GM18907 (cell line): ENCODE results near the gene GSTA2.
"Not testable (repeated sequence)": the region's sequence is repeated elsewhere in the genome, so short reads cannot be mapped to it uniquely, and the experiment has no call there.

Experiments
- ATAC-seq: cut with Tn5 transposase; IDR thresholded peaks from one replicate; pipeline ENCODE4 v1.9.1; 2021; ENCODE audit warnings: mild to moderate bottlenecking, moderate library complexity; ENCODE audit not compliant: unreplicated experiment

The GSTA2 gene

DNA sequence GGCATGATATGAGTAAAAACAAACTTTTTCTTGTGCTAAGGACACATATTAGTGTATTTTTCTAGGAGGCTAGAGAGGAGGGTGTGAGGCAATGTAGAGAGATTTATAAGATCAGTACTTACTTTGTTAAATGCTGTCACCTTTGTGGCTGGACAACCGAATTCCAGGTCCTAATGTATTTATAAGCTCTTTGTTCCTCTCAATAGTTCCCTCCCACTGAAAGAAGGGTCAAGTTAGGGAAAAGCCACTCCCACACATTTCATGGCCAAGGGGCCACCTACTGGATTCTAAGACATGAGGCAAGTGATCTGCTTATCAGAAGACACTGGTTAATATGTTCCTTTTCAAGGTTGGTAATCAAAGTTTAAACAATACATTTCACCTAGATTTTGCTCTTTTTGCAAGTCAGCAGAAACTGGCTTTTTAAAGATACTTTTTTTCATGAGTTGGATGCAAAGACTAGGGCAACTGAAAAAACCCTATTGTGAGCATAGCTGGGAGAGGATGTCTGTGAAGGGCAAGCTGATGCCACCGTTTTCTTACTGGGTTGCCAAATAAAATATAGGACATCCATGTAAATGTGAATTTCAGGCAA lies at the start of gene GSTA2:
Gene GSTA2, minus strand, starts transcription at position 154 of the 595 bp plus-strand sequence. CDS start 5,528 bp downstream, outside the sequence.
- ATAC-seq: not testable (repeated sequence)

DNA sequence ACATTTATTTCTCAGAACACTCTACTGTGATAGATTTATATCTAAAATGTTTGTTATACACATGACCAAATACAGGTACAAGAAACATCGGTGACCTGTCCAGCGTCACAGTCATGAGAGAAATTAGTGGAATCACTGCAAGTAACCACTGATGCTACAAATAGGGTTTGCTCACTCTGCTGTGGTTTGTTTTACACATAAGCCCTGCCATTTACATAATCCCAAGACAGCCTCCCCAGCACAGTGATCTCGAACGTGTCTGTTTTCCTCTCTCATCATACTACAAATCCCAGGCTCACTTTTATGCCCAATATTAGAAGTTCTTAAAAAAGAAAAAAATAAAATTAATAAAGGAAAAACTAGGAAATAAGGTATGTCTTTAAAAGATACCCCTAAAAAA lies 46.5 kb upstream of the GSTA2 start:
- not testable (repeated sequence) for ATAC-seq

DNA sequence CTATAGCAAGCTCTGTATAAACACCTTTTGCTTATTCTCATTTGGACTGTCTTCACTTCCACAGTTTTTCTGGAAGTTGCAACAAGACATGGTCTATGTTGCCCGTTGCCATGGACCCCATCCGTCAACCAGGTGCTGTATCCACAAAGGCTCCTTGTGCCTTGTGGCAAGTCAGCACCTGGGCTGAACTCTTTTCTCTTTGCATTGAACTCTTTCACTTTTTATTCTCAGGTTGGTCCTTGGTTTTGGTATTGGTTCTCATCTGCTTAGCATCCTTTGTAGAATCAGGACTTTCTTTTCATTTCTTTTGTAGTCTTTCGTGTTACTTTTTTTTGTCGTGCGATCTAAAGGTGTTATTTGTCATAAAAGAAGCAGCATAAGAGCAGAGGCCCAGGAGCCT lies 45.4 kb upstream of the GSTA2 start:
- ATAC-seq: no peak

DNA sequence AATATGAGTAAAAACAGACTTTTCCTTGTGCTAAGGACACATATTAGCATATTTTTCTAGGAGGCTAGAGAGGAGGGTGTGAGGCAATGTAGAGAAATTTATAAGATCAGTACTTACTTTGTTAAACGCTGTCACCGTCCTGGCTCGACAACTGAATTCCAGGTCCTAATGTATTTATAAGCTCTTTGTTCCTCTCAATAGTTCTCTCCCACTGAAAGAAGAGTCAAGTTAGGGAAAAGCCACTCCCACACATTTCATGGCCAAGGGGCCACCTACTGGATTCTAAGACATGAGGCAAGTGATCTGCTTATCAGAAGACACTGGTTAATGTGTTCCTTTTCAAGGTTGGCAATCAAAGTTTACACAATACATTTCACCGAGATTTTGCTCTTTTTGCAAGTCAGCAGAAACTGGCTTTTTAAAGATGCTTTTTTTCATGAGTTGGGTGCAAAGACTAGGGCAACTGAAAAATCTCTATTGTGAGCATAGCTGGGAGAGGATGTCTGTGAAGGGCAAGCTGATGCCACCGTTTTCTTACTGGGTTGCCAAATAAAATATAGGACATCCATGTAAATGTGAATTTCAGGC lies 40.5 kb upstream of the GSTA2 start, which contains the start of gene GSTA1:
Gene GSTA1, minus strand, starts transcription at position 149 of the 588 bp plus-strand sequence. CDS start 4,549 bp downstream, outside the sequence.
- ATAC-seq: not testable (repeated sequence)

DNA sequence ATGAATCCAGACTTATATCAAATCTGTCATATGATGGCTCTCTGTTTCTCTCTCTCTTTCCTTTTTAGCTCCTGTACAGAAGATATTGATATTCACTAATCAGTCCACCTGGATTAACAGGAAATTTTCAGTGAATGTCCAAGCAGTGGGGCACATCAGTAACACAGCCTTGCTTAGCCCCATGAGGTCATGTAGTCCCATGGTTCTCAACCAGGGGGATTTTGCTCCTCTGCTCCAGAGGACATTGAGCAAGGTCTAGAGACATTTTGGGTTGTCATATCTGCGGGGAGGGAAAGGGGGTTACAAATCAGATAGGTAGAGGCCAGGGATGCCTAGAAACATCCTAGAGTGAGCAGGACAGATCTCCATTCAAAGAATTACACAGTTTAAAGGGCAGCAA lies 39.5 kb upstream of the GSTA2 start:
- no peak for ATAC-seq

DNA sequence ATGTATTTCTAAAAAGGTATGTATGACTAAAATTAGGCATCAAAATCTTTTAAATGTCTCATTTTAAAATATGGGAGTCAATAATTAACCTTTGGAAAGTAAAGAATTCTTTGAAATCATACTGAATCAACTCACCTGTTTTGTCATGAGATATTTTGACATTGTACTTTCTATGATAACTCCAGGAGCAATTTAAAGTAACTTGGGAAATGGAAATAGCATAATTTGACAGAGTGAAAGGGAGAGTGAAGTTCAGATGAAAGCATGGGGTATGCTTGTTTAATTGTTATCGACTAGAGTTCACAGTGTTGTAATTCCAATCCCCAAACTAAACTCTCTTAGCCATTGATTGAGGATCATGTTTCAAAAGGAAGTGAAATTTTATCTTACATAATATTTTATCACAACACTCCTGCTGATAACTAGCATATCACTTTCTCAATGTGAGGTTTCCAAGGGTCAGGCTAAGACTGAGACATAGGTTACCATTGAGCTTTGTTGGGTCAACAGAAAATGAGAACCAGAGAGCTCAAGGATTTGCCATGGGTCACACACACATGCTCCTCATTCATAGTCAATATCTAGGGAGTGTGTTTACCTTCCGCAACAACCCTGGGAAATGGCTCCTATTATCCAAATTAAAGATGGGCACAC lies 38.0 kb upstream of the GSTA2 start:
- ATAC-seq: no peak

DNA sequence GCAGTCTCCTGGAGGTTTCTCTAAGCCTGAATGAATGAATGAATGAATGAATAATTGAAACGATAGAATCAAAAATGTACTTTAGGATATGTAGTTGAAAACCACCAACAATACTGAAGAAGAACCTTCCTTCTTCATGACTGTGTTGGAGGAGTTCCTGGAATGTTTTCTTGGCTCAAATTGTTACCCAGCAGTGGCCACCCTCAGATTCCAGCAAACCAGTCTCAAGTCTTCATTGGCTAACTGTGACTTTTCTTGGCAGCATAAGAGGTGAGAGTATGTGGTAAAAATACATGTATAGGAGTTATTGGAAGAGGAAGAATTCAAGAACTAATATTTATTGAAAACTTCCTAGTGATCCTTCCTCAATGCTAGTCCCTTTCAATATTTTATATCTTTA lies 36.0 kb upstream of the GSTA2 start:
- not testable (repeated sequence) for ATAC-seq

DNA sequence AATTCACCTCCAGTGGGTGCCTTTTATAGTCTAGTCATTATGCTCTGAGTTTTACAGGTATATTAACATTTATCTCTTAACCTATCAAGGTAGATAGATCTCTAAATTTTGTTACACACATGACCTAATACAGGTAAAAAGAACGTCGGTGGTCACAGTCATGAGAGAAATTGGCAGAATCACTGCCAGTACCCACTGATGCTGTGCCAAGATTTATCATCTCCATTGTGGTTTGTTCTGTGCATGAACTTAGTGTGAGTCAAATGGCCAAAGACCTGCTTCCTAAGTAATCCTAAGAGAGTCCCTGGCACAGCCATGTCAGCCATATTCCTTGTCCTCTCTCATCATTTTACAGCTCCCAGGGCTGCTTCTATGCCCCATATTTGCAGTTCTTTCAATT lies 31.1 kb upstream of the GSTA2 start:
- ATAC-seq: not testable (repeated sequence)

DNA sequence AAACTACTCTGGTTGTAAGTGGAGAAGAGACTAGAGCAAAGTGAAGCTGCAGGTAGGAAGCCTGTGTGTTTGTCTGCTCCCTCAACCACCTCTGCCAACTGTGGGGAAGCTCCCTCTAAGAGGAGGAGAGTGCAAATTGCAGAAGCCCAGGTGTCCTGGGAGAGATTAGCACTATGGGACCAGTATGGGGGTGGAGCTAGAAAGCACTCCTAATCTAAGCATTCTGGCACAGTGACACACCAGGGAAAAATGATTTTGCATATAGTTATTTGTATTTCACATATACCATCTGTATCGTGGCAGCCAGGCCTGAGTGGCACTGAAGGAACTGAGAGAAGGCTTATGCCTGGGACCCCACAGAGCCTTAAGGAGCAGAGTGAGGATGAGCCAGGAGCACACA lies 27.6 kb upstream of the GSTA2 start:
- no peak for ATAC-seq

DNA sequence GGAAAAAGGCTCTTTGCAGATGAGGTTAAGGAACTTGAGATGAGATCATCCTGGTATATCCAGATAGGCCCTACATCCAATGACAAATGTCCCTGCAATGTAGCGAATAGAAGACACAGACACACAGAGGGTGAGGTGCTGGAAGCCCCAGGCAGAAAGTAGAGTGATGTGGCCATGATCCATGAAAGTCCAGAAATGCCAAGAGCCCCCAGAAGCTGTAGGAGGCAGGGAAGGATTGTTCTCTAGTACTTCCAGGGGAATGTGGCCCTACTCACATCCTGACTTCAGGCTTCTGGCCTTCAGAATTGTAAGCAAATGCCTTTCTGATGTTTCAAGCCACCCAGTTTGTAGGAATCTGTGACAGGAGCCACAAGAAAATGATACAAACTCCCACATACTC lies 26.4 kb upstream of the GSTA2 start:
- not testable (repeated sequence) for ATAC-seq

DNA sequence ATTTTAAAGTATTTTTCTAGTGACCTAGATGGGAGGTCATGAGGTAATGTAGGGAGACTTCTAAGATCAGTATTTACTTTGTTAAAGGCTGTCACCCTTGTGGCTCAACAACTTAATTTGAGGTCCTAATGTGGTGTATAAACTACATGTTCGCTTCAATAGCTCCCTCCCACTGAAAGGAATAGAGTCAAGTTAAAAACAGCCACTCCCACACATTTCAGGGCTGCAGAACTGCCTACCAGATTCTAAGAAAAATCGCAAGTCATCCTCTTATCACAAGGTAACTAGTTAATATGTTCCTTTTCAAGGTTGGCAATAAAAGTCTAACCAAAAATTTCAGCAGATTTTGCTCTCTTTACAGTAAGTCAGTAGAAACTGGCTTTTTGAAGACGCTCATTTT lies 25.2 kb upstream of the GSTA2 start:
- no peak for ATAC-seq

DNA sequence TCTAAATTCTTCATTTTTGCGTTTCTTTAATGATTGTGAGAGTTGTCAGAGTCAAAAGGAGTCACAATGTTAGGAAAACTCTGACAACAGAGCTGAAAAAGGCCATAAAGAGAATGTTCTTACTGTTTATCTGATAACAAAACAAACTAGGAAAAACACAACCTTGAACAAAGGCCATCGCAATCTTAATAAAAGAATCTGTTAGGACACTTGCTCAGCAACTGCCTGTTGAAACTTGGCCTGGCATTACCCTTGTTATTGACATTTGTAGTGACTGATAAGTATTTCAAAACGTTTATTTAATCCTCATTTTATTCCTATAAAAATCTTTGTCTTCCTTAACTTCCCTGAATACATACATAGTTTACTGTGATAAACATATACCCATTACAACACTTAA lies 24.6 kb upstream of the GSTA2 start:
- ATAC-seq: no peak

DNA sequence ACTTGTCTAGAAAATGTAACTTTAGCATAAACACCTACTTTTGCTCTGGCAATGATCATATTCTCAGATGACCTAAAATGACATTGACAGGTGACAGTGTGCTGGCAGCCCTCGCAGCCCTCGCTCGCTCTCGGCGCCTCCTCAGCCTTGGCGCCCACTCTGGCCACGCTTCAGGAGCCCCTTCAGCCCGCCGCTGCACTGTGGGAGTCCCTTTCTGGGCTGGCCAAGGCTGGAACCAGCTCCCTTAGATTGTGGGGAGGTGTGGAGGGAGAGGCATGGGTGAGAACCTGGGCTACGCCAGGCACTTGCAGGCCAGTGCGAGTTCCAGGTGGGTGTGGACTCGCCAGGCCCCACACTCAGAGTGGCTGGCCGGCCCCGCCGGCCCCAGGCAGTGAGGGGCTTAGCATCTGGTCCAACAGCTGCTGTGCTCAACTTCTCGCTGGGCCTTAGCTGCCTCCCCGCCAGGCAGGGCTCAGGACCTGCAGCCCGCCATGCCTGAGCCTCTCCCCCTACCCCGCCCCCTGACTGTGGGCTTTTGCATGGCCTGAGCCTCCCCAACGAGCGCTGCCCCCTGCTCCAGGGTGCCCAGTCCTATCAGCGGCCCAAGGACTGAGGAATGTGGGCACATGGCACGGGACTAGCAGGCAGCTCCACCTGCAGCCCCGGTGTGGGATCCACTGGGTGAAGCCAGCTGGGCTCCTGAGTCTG lies 23.1 kb upstream of the GSTA2 start:
- ATAC-seq: no peak

DNA sequence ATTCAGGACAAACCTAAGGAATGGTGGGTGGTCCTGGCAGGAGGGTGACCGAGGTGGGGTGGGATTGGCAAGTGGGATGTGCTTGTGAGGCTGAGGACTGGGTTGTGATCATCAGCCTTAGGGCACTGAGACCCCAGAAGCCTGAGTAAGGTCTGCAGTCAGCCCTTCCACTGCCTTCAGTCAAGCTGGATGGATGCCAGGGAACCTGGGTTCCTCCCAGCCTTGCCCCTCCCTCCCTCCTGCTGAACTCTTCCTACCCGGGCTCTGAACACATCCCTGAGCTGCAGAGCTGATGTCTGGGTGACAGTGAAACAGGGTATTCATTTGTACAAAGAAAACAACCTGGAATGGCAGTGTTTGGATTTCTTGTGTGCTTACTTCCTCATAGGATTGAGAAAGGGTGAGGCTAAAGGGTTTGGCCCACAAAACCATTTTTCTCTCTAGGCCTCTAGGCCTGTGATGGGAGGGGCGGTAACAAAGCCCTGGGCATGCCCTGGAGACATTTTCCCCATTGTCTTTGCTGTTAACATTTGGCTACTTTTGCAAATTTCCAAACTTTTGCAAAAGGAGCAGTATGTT lies 19.5 kb upstream of the GSTA2 start:
- ATAC-seq: not testable (repeated sequence)

DNA sequence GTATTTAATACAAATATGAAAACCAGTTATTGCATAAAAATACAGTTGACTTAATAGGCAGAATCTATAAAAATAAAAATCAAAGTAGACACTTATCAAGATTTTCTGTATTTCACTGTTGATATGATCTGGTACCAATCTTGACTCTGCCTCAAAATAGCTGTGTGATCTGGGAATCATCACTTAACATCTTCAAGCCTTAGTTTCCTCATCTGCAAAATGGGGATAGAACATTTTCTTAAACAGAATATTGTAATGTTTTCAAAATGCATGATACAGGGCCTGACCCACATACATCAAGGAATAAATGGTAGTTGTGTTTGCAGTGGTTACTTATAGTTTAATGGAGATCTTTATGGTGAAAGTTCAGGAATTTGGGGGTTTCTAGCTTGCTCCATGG lies 18.9 kb upstream of the GSTA2 start:
- not testable (repeated sequence) for ATAC-seq

DNA sequence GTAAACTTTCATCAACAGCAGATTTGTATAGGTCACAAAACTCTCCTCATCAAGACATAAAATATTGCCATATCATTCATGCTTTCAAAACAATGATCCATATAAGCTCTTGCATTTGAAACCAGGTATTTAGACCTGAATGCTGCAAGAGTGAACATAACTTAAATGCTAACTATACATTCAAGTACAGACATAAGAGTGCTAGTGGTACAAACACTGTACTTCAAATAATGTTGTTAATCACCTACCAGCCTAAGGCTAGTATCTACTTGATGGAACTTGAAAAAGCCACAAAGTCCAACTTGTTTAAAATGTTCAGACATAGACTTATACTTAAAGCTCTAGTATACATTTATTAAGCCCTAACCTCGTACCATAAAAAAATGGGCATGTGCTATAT lies 16.0 kb upstream of the GSTA2 start:
- ATAC-seq: no peak

DNA sequence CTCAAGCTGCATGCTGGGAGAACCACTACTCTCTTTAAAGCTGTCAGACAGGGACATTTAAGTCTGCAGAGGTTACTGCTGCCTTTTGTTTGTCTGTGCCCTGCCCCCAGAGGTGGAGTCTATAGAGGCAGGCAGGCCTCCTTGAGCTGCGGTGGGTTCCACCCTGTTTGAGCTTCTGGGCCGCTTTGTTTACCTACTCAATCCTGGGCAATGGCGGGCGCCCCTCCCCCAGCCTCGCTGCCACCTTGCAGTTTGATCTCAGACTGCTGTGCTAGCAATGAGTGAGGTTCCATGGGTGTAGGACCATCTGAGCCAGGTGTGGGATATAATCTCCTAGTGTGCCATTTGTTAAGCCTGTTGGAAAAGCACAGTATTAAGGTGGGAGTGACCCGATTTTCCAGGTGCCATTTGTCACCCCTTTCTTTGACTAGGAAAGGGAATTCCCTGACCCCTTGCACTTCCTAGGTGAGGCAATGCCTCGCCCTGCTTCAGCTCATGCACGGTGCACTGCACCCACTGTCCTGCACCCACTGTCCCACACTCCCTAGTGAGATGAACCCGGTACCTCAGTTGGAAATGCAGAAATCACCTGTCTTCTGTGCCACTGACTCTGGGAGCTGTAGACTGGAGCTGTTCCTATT lies 13.6 kb upstream of the GSTA2 start:
- not testable (repeated sequence) for ATAC-seq

DNA sequence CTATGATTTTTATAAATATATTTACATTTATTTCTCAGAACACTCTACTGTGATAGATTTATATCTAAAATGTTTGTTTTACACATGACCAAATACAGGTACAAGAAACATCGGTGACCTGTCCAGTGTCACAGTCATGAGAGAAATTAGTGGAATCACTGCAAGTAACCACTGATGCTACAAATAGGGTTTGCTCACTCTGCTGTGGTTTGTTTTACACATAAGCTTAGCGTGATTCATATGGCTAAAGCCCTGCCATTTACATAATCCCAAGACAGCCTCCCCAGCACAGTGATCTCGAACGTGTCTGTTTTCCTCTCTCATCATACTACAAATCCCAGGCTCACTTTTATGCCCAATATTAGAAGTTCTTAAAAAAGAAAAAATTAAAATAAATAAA lies 6.1 kb upstream of the GSTA2 start:
- not testable (repeated sequence) for ATAC-seq

DNA sequence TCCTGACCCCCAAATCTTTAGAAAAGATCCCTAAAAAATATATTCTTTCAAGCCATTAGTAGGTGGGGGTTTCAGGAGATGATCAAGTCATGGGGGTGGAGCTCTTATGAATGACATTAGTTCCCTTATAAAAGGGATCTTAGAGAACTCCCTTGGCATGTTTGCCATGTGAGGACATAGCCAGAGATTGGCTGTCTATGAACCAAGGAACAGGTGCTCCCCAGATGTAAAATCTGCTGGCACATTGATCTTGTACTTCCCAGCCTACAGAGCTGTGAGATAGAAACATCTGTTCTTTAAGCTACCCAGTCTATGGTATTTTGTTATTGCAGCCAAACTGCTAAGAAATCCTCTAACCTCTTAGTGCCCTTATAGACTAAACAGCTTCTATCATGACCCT lies 4.4 kb upstream of the GSTA2 start:
- not testable (repeated sequence) for ATAC-seq

DNA sequence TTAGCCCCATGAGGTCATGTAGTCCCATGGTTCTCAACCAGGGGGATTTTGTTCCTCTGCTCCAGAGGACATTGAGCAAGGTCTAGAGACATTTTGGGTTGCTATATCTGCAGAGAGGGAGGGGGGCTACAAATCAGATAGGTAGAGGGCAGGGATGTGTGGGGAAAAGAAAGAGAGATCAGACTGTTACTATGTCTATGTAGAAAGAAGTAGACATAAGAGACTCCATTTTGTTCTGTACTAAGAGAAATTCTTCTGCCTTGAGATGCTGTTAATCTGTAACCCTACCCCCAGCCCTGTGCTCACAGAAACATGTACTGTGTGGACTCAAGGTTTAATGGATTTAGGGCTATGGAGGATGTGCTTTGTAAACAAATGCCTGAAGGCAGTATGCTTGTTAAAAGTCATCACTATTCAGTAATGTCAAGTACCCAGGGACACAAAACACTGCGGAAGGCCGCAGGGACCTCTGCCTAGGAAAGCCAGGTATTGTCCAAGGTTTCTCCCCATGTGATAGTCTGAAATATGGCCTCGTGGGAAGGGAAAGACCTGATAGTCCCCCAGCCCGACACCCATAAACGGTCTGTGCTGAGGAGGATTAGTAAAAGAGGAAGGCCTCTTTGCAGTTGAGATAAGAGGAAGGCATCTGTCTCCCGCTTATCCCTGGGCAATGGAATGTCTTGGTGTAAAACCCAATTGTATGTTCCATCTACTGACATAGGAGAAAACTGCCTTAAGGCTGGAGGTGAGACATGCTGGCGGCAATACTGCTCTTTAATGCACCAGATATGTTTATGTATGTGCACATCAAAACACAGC lies 1.4 kb downstream of the GSTA2 start:
- not testable (repeated sequence) for ATAC-seq
